Measurements from ENCODE around the gene SGTB.

DNA sequence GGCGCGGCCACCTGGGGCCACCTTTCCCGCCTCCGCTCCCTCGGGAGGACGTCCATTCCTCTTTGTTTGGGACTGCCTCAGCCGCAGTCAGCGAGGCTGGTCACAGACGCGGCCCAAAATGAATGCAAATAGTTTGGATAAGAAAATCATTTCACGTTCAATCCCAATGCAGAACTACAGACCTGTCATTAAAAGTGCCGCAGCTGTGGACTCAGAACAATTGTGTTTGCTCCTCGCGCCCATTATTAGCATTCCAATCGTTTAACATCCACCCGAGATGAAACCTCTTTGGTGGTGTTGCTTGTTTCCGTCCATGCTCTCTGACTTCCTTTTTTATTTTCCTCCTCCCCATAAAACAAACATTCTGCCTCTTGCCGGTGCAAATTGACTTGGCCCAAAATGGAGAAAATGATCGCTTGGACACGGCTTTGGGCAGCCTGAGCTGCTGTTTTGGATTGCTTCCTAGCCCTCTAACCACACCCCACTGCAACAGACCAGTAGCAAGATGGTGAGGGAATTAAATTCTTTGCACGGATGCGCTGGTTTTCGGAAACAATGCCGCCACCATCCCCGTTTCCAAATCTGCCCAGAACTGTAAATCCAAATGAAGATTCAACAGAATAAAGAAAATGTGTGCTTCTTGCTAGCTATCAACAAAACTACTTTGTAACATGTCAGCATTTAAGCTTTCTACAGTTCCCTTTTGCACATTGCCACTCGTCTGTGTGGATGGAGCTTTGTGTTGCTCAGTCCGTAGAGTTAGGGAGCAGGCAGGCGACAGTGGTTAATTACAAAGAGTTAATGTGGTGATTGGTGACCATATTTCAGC, 880 bp upstream of the SGTB start:
- TF ChIP-seq CTCF (IDR thresholded peaks at IDR 0.05), result no peak
- no peak for TF ChIP-seq POLR2A (IDR thresholded peaks at IDR 0.05)
